Measurements from ENCODE around the gene TADA2B. TPM values are rescaled to one million over a fixed set of nuclear protein-coding genes. Genes with fewer than 3 reads are reported as not detected.
A peak's percentile ranks its signal among the peaks of the same experiment; 100 is the strongest.

TADA2B gene, protein sequence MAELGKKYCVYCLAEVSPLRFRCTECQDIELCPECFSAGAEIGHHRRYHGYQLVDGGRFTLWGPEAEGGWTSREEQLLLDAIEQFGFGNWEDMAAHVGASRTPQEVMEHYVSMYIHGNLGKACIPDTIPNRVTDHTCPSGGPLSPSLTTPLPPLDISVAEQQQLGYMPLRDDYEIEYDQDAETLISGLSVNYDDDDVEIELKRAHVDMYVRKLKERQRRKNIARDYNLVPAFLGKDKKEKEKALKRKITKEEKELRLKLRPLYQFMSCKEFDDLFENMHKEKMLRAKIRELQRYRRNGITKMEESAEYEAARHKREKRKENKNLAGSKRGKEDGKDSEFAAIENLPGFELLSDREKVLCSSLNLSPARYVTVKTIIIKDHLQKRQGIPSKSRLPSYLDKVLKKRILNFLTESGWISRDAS
- total RNA-seq, result 10 to 100 TPM; 24.0 to 27.2 TPM

DNA sequence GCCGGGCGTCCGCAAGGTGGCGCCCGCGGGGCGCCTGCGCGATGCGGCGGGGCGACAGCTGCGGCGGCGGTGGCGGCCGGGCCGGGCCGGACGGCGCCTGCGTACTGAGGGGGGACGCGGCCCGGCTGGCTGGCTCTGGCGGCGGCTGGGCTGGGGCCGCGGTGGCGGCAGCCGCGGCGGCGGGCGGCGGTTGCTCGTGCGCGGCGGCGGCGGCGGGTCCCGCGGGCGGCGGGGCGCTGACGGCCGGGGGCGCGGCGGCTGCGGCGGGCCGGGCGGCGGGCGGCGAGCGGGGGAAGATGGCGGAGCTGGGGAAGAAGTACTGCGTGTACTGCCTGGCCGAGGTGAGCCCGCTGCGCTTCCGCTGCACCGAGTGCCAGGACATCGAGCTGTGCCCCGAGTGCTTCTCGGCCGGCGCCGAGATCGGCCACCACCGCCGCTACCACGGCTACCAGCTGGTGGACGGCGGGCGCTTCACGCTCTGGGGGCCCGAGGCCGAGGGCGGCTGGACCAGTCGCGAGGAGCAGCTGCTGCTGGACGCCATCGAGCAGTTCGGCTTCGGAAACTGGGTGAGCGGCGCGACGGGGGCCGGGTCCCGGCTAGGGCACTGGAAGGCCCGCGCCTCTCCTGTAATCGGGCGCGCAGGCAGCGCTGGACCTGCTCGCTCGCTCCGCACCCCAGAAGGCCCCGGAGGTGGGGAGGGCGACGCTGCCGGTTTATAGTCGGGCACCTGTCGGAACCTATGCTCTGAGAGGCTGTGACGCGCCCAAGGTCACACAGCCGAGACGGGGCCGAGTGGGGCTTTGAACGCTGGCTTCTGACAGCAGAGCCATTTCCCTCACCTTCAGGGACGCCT lies at the start of gene TADA2B:
Gene TADA2B, plus strand, starts transcription at position 89 of the 853 bp plus-strand sequence. Its CDS starts 208 bp downstream, at position 297.
- no peaks in the 10 kb centered on the region for H3K27me3 ChIP-seq
- intact Hi-C loops (cut with DNase I), result no loop called here
- peak within 1 kb of the TSS; percentile 75 for H3K27ac ChIP-seq
- TF ChIP-seq, protein P1, sequence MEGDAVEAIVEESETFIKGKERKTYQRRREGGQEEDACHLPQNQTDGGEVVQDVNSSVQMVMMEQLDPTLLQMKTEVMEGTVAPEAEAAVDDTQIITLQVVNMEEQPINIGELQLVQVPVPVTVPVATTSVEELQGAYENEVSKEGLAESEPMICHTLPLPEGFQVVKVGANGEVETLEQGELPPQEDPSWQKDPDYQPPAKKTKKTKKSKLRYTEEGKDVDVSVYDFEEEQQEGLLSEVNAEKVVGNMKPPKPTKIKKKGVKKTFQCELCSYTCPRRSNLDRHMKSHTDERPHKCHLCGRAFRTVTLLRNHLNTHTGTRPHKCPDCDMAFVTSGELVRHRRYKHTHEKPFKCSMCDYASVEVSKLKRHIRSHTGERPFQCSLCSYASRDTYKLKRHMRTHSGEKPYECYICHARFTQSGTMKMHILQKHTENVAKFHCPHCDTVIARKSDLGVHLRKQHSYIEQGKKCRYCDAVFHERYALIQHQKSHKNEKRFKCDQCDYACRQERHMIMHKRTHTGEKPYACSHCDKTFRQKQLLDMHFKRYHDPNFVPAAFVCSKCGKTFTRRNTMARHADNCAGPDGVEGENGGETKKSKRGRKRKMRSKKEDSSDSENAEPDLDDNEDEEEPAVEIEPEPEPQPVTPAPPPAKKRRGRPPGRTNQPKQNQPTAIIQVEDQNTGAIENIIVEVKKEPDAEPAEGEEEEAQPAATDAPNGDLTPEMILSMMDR (IDR thresholded peaks at IDR 0.05), result no peak
- no peaks in the 10 kb centered on the region for H3K9me3 ChIP-seq
- H3K4me3 ChIP-seq, result peak within 1 kb of the TSS; percentile 82
- no peaks in the 10 kb centered on the region for H3K36me3 ChIP-seq
- DNase-seq, result peak; percentile 65
- peak within 1 kb of the TSS; percentile 87 for H3K9ac ChIP-seq (ENCODE audit: low read depth in 2 of 2, low read length in 2 of 2)
- peaks cover 24% of the 10 kb centered on the region for H3K4me1 ChIP-seq

DNA sequence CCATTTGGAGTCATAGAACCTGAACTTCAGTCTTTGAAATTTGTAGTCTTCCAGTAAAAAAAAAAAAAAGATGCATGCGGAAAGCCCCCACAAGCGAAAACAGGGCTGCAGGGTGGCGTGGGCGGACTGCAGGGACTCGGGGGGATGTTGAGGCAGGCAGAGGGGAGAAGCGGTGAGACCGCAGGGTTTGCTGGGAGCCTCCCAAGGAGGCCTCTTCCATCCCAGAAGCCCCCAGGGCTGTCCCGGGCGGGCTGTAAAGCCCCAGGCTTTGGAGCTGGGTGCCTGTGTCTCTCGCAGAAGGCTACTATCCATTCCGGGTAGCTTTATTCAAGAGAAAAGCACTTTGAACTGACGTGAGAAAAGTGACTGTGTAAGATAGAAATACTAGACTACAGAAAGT lies 46.7 kb upstream of the TADA2B start:
- Histone ChIP-seq H3K4me1 (no peaks in the 10 kb centered on the region), H3K27me3 (no peaks in the 10 kb centered on the region), H3K27ac (no peak overlapping the region), H3K9ac (ENCODE audit: low read depth in 2 of 2, low read length in 2 of 2) (no peak overlapping the region), H3K9me3 (no peaks in the 10 kb centered on the region), H3K36me3 (peaks cover 23% of the 10 kb centered on the region), H3K4me3 (no peak overlapping the region)
- no peak for DNase-seq
- TF ChIP-seq, protein P1 (IDR thresholded peaks at IDR 0.05), result no peak
- intact Hi-C loops (cut with DNase I), result no loop called here

GRCh38 chr4:6999172-7000086 lies 43.7 kb upstream of the TADA2B start:
- Histone ChIP-seq H3K4me3 (no peak overlapping the region), H3K27ac (no peak overlapping the region), H3K4me1 (no peaks in the 10 kb centered on the region), H3K9me3 (no peaks in the 10 kb centered on the region), H3K9ac (ENCODE audit: low read depth in 2 of 2, low read length in 2 of 2) (no peak overlapping the region), H3K27me3 (no peaks in the 10 kb centered on the region), H3K36me3 (peaks cover 27% of the 10 kb centered on the region)
- TF ChIP-seq, protein P1 (IDR thresholded peaks at IDR 0.05), result no peak
- no peak for DNase-seq
- intact Hi-C loops (cut with DNase I), result no loop called here

GRCh38 chr4:7000421-7001176 lies 42.6 kb upstream of the TADA2B start:
- DNase-seq, result no peak
- Histone ChIP-seq H3K4me1 (no peaks in the 10 kb centered on the region), H3K27me3 (no peaks in the 10 kb centered on the region), H3K9ac (ENCODE audit: low read depth in 2 of 2, low read length in 2 of 2) (no peak overlapping the region), H3K4me3 (no peak overlapping the region), H3K27ac (no peak overlapping the region), H3K9me3 (no peaks in the 10 kb centered on the region), H3K36me3 (peaks cover 27% of the 10 kb centered on the region)
- intact Hi-C loops (cut with DNase I), result no loop called here
- TF ChIP-seq, protein P1 (IDR thresholded peaks at IDR 0.05), result no peak
